Smooth muscle cell (in vitro differentiated cells): ENCODE data around the gene CYP11A1. TPM values are rescaled to one million over a fixed set of nuclear protein-coding genes. Genes with fewer than 3 reads are reported as not detected.

Experiments used
- DNase-seq: peaks from one replicate; lab custom pipeline; 2025; ENCODE audit not compliant: unreplicated experiment; lab: John Stamatoyannopoulos, UW
- H2AFZ ChIP-seq: fragments of 200-600 bp; sonication (generic); 2 replicates; pipeline ENCODE4 v1.6.0; 2016; ENCODE audit warnings: antibody characterized with exemption, low read depth, mild to moderate bottlenecking
- H3F3A ChIP-seq: fragments of 200-600 bp; sonication (generic); 2 replicates; pipeline ENCODE4 v1.6.0; 2017; ENCODE audit warnings: antibody characterized with exemption, low read depth
- H3K27ac ChIP-seq: fragments of 200-600 bp; sonication (generic); 2 replicates; pipeline ENCODE4 v1.5.1; 2016; ENCODE audit warnings: low read depth, mild to moderate bottlenecking
- H3K27me3 ChIP-seq: fragments of 200-600 bp; sonication (generic); 2 replicates; pipeline ENCODE4 v1.6.1; 2016; ENCODE audit warnings: low read depth, mild to moderate bottlenecking
- H3K36me3 ChIP-seq: fragments of 200-600 bp; sonication (generic); 2 replicates; pipeline ENCODE4 v1.5.1; 2016; ENCODE audit warnings: low read depth
- H3K4me1 ChIP-seq: fragments of 200-600 bp; sonication (generic); 2 replicates; pipeline ENCODE4 v1.5.1; 2016; ENCODE audit warnings: low read depth
- H3K4me2 ChIP-seq: fragments of 200-600 bp; sonication (generic); 2 replicates; pipeline ENCODE4 v1.6.0; 2016; ENCODE audit warnings: mild to moderate bottlenecking
- H3K4me3 ChIP-seq: fragments of 200-600 bp; sonication (generic); 2 replicates; pipeline ENCODE4 v1.5.1; 2016; ENCODE audit warnings: mild to moderate bottlenecking
- H3K79me2 ChIP-seq: fragments of 200-600 bp; sonication (generic); 2 replicates; pipeline ENCODE4 v1.6.0; 2016; ENCODE audit warnings: low read depth, mild to moderate bottlenecking
- H3K9ac ChIP-seq: fragments of 200-600 bp; sonication (generic); 2 replicates; pipeline ENCODE4 v1.6.0; 2016; ENCODE audit warnings: low read depth
- H3K9me3 ChIP-seq: fragments of 200-600 bp; sonication (generic); replicated peaks from 2 replicates; pipeline ENCODE4 v1.5.1; 2016; ENCODE audit warnings: low read depth
- H4K20me1 ChIP-seq: fragments of 200-600 bp; sonication (generic); 2 replicates; pipeline ENCODE4 v1.6.0; 2016; ENCODE audit warnings: low read depth
- WGBS: methylation state at CpG from one replicate; pipeline ENCODE4 v1.1.7; 2016; ENCODE audit warnings: low lambda C conversion rate; 5-methylcytosine and 5-hydroxymethylcytosine counted together
- polyA plus RNA-seq: library from polyadenylated mRNA; unstranded; fragments of >200 nt; fragmentation: Nextera tagmentation; extraction: Ambion mirVana; gene quantifications from 2 replicates; pipeline ENCODE4 v1.2.1, GENCODE V29; 2016
- total RNA-seq: library from RNA; depleted of rRNA; stranded (reverse); fragments of >200 nt; gene quantifications from 2 replicates; pipeline ENCODE4 v1.2.3, GENCODE V29; 2014
- TF ChIP-seq, protein P1 (sequence below): fragments of 200-600 bp; sonication (generic); IDR thresholded peaks from 2 replicates; pipeline ENCODE4 v1.5.1; 2017; ENCODE audit warnings: borderline replicate concordance, mild to moderate bottlenecking, antibody characterized with exemption; ENCODE audit not compliant: insufficient read depth, poor library complexity, severe bottlenecking

Gene CYP11A1
- total and polyA plus RNA-seq, 2 experiments from 2014 or later = 3.5 to 6.6 TPM

DNA sequence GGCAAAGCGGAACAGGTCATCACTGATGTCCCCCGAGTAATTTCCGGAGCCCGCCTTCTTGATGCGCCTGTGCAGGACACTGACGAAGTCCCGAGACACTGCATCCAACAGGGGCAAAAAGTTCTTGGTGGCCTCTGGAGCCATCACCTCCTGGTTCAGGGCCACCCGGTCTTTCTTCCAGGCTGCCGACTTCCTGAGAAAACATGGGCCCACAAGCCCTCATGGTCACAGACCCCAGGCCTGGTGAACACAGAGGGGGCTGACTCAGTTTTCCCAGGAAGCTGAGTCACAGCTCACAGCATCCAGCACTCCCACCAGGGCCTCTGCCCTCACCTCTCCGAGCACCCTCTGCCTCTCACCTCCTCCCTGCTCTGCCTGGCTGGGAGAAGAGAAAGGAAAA is 22.4 kb downstream of the CYP11A1 start:
- no peaks in the 10 kb centered on the region for H3K36me3 ChIP-seq
- H3K27me3 ChIP-seq = no peaks in the 10 kb centered on the region
- 70% methylated on average over 10 of the region's 10 CpGs for WGBS
- DNase-seq = no peak
- TF ChIP-seq, protein P1, sequence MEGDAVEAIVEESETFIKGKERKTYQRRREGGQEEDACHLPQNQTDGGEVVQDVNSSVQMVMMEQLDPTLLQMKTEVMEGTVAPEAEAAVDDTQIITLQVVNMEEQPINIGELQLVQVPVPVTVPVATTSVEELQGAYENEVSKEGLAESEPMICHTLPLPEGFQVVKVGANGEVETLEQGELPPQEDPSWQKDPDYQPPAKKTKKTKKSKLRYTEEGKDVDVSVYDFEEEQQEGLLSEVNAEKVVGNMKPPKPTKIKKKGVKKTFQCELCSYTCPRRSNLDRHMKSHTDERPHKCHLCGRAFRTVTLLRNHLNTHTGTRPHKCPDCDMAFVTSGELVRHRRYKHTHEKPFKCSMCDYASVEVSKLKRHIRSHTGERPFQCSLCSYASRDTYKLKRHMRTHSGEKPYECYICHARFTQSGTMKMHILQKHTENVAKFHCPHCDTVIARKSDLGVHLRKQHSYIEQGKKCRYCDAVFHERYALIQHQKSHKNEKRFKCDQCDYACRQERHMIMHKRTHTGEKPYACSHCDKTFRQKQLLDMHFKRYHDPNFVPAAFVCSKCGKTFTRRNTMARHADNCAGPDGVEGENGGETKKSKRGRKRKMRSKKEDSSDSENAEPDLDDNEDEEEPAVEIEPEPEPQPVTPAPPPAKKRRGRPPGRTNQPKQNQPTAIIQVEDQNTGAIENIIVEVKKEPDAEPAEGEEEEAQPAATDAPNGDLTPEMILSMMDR = no peak
- no peaks in the 10 kb centered on the region for H3K4me1 ChIP-seq
- H2AFZ ChIP-seq = peak overlapping the region; percentile 24
- H3K27ac ChIP-seq = no peak overlapping the region
- no peaks in the 10 kb centered on the region for H3K79me2 ChIP-seq
- no peak overlapping the region for H3K4me2 ChIP-seq
- H4K20me1 ChIP-seq = no peaks in the 10 kb centered on the region
- H3F3A ChIP-seq = no peaks in the 10 kb centered on the region
- H3K9me3 ChIP-seq = no peaks in the 10 kb centered on the region
- no peak overlapping the region for H3K4me3 ChIP-seq
- no peak overlapping the region for H3K9ac ChIP-seq

DNA sequence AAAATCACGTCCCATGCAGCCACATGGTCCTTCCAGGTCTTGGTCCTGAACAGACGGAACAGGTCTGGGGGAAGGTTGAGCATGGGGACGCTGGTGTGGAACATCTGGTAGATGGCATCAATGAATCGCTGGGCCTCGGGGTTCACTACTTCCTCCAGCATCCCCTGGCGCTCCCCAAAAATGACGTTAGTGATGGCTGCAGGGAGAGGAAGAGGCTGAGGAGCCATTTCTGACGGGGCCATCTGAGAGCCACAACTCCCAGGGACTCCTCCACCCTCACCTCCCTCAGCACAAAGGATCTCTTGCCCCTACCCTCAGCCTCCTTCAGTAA is 23.7 kb downstream of the CYP11A1 start:
- Histone ChIP-seq H3K36me3 (no peaks in the 10 kb centered on the region), H3K4me3 (no peak overlapping the region), H3K4me1 (no peaks in the 10 kb centered on the region), H3K9me3 (no peaks in the 10 kb centered on the region), H4K20me1 (no peaks in the 10 kb centered on the region), H3K4me2 (no peak overlapping the region), H3K79me2 (no peaks in the 10 kb centered on the region), H3K9ac (no peak overlapping the region), H3F3A (no peaks in the 10 kb centered on the region), H3K27me3 (no peaks in the 10 kb centered on the region), H3K27ac (no peak overlapping the region), H2AFZ (no peak overlapping the region)
- DNase-seq = no peak
- TF ChIP-seq, protein P1 = no peak
- 97% methylated on average over 8 of the region's 8 CpGs for WGBS

DNA sequence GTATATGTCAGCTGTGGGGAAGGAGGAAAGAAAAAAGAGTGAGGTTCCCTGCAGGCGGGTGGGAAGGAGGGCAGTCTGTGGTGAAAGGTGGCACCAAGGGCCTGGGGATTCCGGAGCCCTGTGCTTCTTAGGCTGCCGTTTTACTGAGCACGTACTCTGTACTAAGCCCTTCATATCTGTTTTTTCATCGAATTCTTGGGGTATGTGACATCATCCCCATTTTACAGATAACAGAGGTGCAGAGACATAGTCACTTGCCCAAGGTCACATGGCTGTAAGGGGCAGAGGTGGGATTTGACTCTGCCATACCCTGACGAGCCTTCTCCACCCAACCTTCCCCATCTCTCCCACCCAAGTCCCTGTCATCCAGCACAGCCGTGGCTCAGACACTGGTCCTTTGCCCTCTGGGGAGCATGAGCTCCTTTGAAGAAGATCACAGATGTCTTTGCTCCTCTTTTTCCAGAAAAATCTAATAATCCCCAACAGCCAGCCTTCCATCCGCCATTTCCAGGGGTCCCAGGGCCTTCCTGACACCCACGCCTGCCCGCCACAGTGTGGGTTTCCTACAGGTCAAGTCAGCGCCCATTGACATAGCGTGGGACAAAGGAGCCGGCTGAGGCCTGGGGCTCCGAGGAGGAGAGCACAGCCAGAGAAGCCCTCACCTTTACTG is 24.2 kb downstream of the CYP11A1 start:
- TF ChIP-seq, protein P1 = no peak
- H3K4me1 ChIP-seq = no peaks in the 10 kb centered on the region
- no peak for DNase-seq
- no peaks in the 10 kb centered on the region for H3K79me2 ChIP-seq
- WGBS = 95% methylated on average over 14 of the region's 14 CpGs
- no peaks in the 10 kb centered on the region for H4K20me1 ChIP-seq
- H3K36me3 ChIP-seq = no peaks in the 10 kb centered on the region
- H3K4me2 ChIP-seq = no peak overlapping the region
- H3K27me3 ChIP-seq = no peaks in the 10 kb centered on the region
- no peak overlapping the region for H3K4me3 ChIP-seq
- H3F3A ChIP-seq = no peaks in the 10 kb centered on the region
- H2AFZ ChIP-seq = no peak overlapping the region
- no peaks in the 10 kb centered on the region for H3K9me3 ChIP-seq
- no peak overlapping the region for H3K27ac ChIP-seq
- no peak overlapping the region for H3K9ac ChIP-seq

DNA sequence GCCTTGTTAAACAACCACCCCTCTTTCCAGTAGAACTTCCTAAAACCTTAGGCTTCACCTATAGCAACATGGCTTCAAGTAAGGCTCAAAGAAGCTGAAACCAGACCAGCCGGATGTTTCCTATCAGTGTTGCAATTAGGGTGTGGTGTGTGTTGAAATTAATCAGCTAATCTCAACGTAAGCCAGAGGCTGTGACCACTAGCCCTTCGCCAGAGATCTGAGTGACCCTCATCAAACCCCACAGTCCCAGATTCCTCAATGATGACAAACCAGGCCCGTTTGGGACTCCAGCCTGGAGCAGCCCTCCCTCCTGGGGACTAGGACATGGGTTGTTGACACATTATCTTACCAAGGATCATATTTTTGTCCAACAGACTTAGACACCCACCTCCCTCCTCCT is 27.3 kb downstream of the CYP11A1 start:
- Histone ChIP-seq H3K4me3 (no peak overlapping the region), H3K27me3 (no peaks in the 10 kb centered on the region), H3K4me1 (no peaks in the 10 kb centered on the region), H3K9ac (no peak overlapping the region), H3K4me2 (peak overlapping the region; percentile 50), H3F3A (no peaks in the 10 kb centered on the region), H3K27ac (no peak overlapping the region), H3K79me2 (no peaks in the 10 kb centered on the region), H4K20me1 (no peaks in the 10 kb centered on the region), H3K9me3 (no peaks in the 10 kb centered on the region), H3K36me3 (no peaks in the 10 kb centered on the region), H2AFZ (no peak overlapping the region)
- WGBS = 8% methylated on average over 4 of the region's 4 CpGs
- no peak for DNase-seq
- TF ChIP-seq, protein P1 = no peak
